GM21390 (cell line): ENCODE data around the gene ZDHHC8.

ENCODE experiments used
- ATAC-seq: cut with Tn5 transposase; IDR thresholded peaks from one replicate; pipeline ENCODE4 v1.9.1; 2021; ENCODE audit not compliant: unreplicated experiment

The ZDHHC8 gene

GRCh38 chr22:20192293-20192971, 60.8 kb downstream of the ZDHHC8 start:
- ATAC-seq, result no peak

GRCh38 chr22:20192972-20193760, 61.6 kb downstream of the ZDHHC8 start:
- ATAC-seq, result no peak

GRCh38 chr22:20193761-20194494, 62.3 kb downstream of the ZDHHC8 start:
- no peak for ATAC-seq

GRCh38 chr22:20194681-20195593, 63.3 kb downstream of the ZDHHC8 start:
- no peak for ATAC-seq

- no peak for ATAC-seq
These were observed 64.7 kb downstream of the ZDHHC8 start for GRCh38 chr22:20196094-20196842.
